HepG2 (cell line): ENCODE data around the gene CLPTM1. TPM values are rescaled to one million over a fixed set of nuclear protein-coding genes. Genes with fewer than 3 reads are reported as not detected.

Experiments used
- ESRRA ChIP-seq: sonication (generic); formaldehyde crosslinking; IDR thresholded peaks from 2 replicates; pipeline ENCODE4 v1.5.1; 2020; ENCODE audit warnings: mild to moderate bottlenecking, low read depth, missing genetic modification reagents
- ETS1 ChIP-seq: sonication (generic); formaldehyde crosslinking; IDR thresholded peaks from 2 replicates; pipeline ENCODE4 v1.4.0; 2020; ENCODE audit warnings: missing genetic modification reagents
- ETV6 ChIP-seq: sonication (generic); formaldehyde crosslinking; conservative IDR thresholded peaks from 2 replicates; pipeline ENCODE4 v1.4.0; 2020; ENCODE audit warnings: missing genetic modification reagents
- GZF1 ChIP-seq: sonication (generic); formaldehyde crosslinking; IDR thresholded peaks from 2 replicates; pipeline ENCODE4 v1.5.1; 2020; ENCODE audit warnings: mild to moderate bottlenecking, missing genetic modification reagents
- HOXA5 ChIP-seq: sonication (generic); formaldehyde crosslinking; IDR thresholded peaks from 2 replicates; pipeline ENCODE4 v1.4.0; 2020; ENCODE audit warnings: missing genetic modification reagents
- SCMH1 ChIP-seq: sonication (generic); formaldehyde crosslinking; IDR thresholded peaks from 2 replicates; pipeline ENCODE4 v1.9.0; 2021; ENCODE audit warnings: missing genetic modification reagents, mild to moderate bottlenecking, borderline replicate concordance
- SIN3A ChIP-seq: IDR thresholded peaks from 2 replicates; pipeline ENCODE4 v1.6.1; 2011; ENCODE audit warnings: low read depth, mild to moderate bottlenecking, control low read depth, low read length, borderline replicate concordance
- ZFP1 ChIP-seq: IDR thresholded peaks from 2 replicates; pipeline ENCODE4 v1.6.1; 2016
- ZNF142 ChIP-seq: sonication (generic); formaldehyde crosslinking; IDR thresholded peaks from 2 replicates; pipeline ENCODE4 v1.4.0; 2020; ENCODE audit warnings: missing genetic modification reagents
- ZNF318 ChIP-seq: sonication (generic); formaldehyde crosslinking; IDR thresholded peaks from 2 replicates; pipeline ENCODE4 v1.4.0; 2020; ENCODE audit warnings: mild to moderate bottlenecking, missing genetic modification reagents
- ZNF451 ChIP-seq: sonication (generic); formaldehyde crosslinking; IDR thresholded peaks from 2 replicates; pipeline ENCODE4 v1.5.0; 2020; ENCODE audit warnings: mild to moderate bottlenecking, missing genetic modification reagents
- ZNF614 ChIP-seq: IDR thresholded peaks from 2 replicates; pipeline ENCODE4 v1.6.1; 2018; ENCODE audit warnings: missing biosample characterization, missing genetic modification reagents, inconsistent platforms, borderline replicate concordance
- ZNF709 ChIP-seq: sonication (generic); formaldehyde crosslinking; IDR thresholded peaks from 2 replicates; pipeline ENCODE4 v1.5.0; 2020; ENCODE audit warnings: mild to moderate bottlenecking, missing genetic modification reagents
- ZNF83 ChIP-seq: sonication (generic); formaldehyde crosslinking; IDR thresholded peaks from 2 replicates; pipeline ENCODE4 v1.4.0; 2020; ENCODE audit warnings: missing genetic modification reagents, mild to moderate bottlenecking, borderline replicate concordance
- polyA plus RNA-seq, 8 experiments: library from polyadenylated mRNA; depleted of rRNA in 3 of 8; stranded (reverse) in 7 of 8; unstranded in 1 of 8; fragments of >200 nt; fragmentation: Illumina TruSeq in 4 of 8; extraction: Trizol in 4 of 8; gene quantifications; 2 replicates each; pipeline versions ENCODE4 v1.2.1 to v1.2.3, GENCODE V29; 2011 to 2016; ENCODE audit warnings: low read depth in 4 of 8, missing spikeins in 1 of 8, mixed read lengths in 1 of 8; ENCODE audit not compliant: insufficient read depth in 1 of 8
- total RNA-seq, 5 experiments: library from RNA; depleted of rRNA; stranded (reverse); fragments of >200 nt; fragmentation: Illumina TruSeq; extraction: Trizol; gene quantifications; 2 replicates each; pipeline ENCODE4 v1.2.3, GENCODE V29; 2016; ENCODE audit warnings: low read depth in 1 of 5

The CLPTM1 gene
- total and polyA plus RNA-seq, 2 of the 13 experiments (the other 11 are each of a cell fraction or from before 2014, with no cell fraction given): 34.9 to 42.8 TPM

- TF ChIP-seq SCMH1 (no peak), ETS1 (no peak), ESRRA (CRISPR knock-in tag) (peak; percentile 64), ZFP1 (CRISPR knock-in tag) (no peak), HOXA5 (CRISPR knock-in tag) (0 out of 2 replicates have a peak, but pooled peaks have one; percentile 57), ZNF709 (peak; percentile 61; the same call in 1 of the 2 replicates), ZNF451 (CRISPR knock-in tag) (no peak), ZNF614 (CRISPR knock-in tag) (peak; percentile 64; the same call in 1 of the 2 replicates), SIN3A (peak; percentile 29; the same call in 1 of the 2 replicates), ZNF142 (0 out of 2 replicates have a peak, but pooled peaks have one; percentile 19), ZNF83 (CRISPR knock-in tag) (no peak), ETV6 (CRISPR knock-in tag) (no peak), GZF1 (CRISPR knock-in tag) (no peak), ZNF318 (CRISPR knock-in tag) (no peak)
Measured at GRCh38 chr19:44905437-44906160, 49.6 kb upstream of the CLPTM1 start, which contains the start of gene APOE (continued).
